PC-9 (cell line): ENCODE measurements around the gene PARD6B.

ENCODE experiments used
- CTCF ChIP-seq: fragments of 200-600 bp; sonication (generic); conservative IDR thresholded peaks from 2 replicates; pipeline ENCODE4 v1.6.1; 2017; ENCODE audit warnings: mixed run types, antibody characterized with exemption, mild to moderate bottlenecking, moderate library complexity
- EZH2 ChIP-seq: fragments of 200-600 bp; sonication (generic); IDR thresholded peaks from 2 replicates; pipeline ENCODE4 v1.8.0; 2017; ENCODE audit warnings: antibody characterized with exemption, low read depth

- TF ChIP-seq CTCF (no peak), EZH2 (no peak)
These were observed 3.4 kb upstream of the PARD6B start for GRCh38 chr20:50727792-50728485.
